ENCODE data around the gene TSKS. TPM values are rescaled to one million over a fixed set of nuclear protein-coding genes. Genes with fewer than 3 reads are reported as not detected.
A peak's percentile ranks its signal among the peaks of the same experiment; 100 is the strongest.

The TSKS gene
- total RNA-seq, 4 donors from 2014 or later = 0.57 TPM; not detected in 3

GRCh38 chr19:49786376-49786820, 23.3 kb upstream of the TSKS start:
- TF ChIP-seq POLR2A (IDR thresholded peaks at IDR 0.05; ENCODE audit: low read depth) = no peak
- no peak for TF ChIP-seq CTCF (IDR thresholded peaks at IDR 0.05)
- TF ChIP-seq POLR2AphosphoS5 (IDR thresholded peaks at IDR 0.05) = no peak
- no peak for TF ChIP-seq EP300 (IDR thresholded peaks at IDR 0.05)
- Histone ChIP-seq H3K9me3 (no peaks in the 10 kb centered on the region), H3K4me1 (peaks cover 0 to 24% (median 15%) of the 10 kb centered on the region in 4 donors), H3K36me3 (peaks cover 24 to 98% (median 88%) of the 10 kb centered on the region in 4 donors), H3K27me3 (no peaks in the 10 kb centered on the region), H3K4me3 (no peak overlapping the region), H3K27ac (replicated peaks in 1 of 4) (peak overlapping the region in 1 of 4 donors; percentile 43)
- 64% methylated on average over 9 of the region's 9 CpGs for WGBS
- intact Hi-C loops (cut with DNase I) = no loop called here
- DNase-seq (ENCODE audit: extremely low spot score) = no peak

- Histone ChIP-seq H3K27ac (replicated peaks in 1 of 4) (no peak overlapping the region), H3K9me3 (no peaks in the 10 kb centered on the region), H3K4me3 (no peak overlapping the region), H3K27me3 (no peaks in the 10 kb centered on the region), H3K36me3 (peaks cover 15 to 72% (median 57%) of the 10 kb centered on the region in 4 donors), H3K4me1 (peaks cover 0 to 16% (median 13%) of the 10 kb centered on the region in 4 donors)
- WGBS = 90% methylated on average over 14 of the region's 18 CpGs
- no peak for DNase-seq (ENCODE audit: extremely low spot score)
- intact Hi-C loops (cut with DNase I) = no loop called here
- TF ChIP-seq POLR2AphosphoS5 (IDR thresholded peaks at IDR 0.05) (no peak), EP300 (IDR thresholded peaks at IDR 0.05) (no peak), POLR2A (IDR thresholded peaks at IDR 0.05; ENCODE audit: low read depth) (no peak), CTCF (IDR thresholded peaks at IDR 0.05) (no peak)
These were observed 19.4 kb upstream of the TSKS start for GRCh38 chr19:49782515-49782914.

- 98% methylated on average over 7 of the region's 7 CpGs for WGBS
- no peak for DNase-seq (ENCODE audit: extremely low spot score)
- Histone ChIP-seq H3K4me3 (no peak overlapping the region), H3K9me3 (no peaks in the 10 kb centered on the region), H3K27ac (replicated peaks in 1 of 4) (no peak overlapping the region), H3K4me1 (peaks cover 0 to 10% (median 6%) of the 10 kb centered on the region in 4 donors), H3K36me3 (peaks cover 15 to 60% (median 51%) of the 10 kb centered on the region in 4 donors), H3K27me3 (no peaks in the 10 kb centered on the region)
- TF ChIP-seq POLR2AphosphoS5 (IDR thresholded peaks at IDR 0.05) = no peak
- no peak for TF ChIP-seq EP300 (IDR thresholded peaks at IDR 0.05)
- TF ChIP-seq POLR2A (IDR thresholded peaks at IDR 0.05; ENCODE audit: low read depth) = no peak
- TF ChIP-seq CTCF (IDR thresholded peaks at IDR 0.05) = no peak
- intact Hi-C loops (cut with DNase I) = no loop called here
These were observed 18.3 kb upstream of the TSKS start for GRCh38 chr19:49781394-49781793.

- Histone ChIP-seq H3K27me3 (no peaks in the 10 kb centered on the region), H3K4me3 (no peak overlapping the region), H3K36me3 (peaks cover 19 to 59% (median 50%) of the 10 kb centered on the region in 4 donors), H3K4me1 (peaks cover 0 to 9% (median 2%) of the 10 kb centered on the region in 4 donors), H3K27ac (replicated peaks in 1 of 4) (no peak overlapping the region), H3K9me3 (no peaks in the 10 kb centered on the region)
- no peak for DNase-seq (ENCODE audit: extremely low spot score)
- intact Hi-C loops (cut with DNase I) = no loop called here
- 86% methylated on average over 8 of the region's 8 CpGs for WGBS
- TF ChIP-seq POLR2A (IDR thresholded peaks at IDR 0.05; ENCODE audit: low read depth) (no peak), POLR2AphosphoS5 (IDR thresholded peaks at IDR 0.05) (no peak), CTCF (IDR thresholded peaks at IDR 0.05) (no peak), EP300 (IDR thresholded peaks at IDR 0.05) (no peak)
These were observed 17.8 kb upstream of the TSKS start for GRCh38 chr19:49780861-49781260.
